ENCODE data around the gene SMIM29. TPM values are rescaled to one million over a fixed set of nuclear protein-coding genes. Genes with fewer than 3 reads are reported as not detected.

SMIM29 gene
- polyA plus RNA-seq, 1 donor, result 10.1 TPM

- peak in 1 of 2 donors; percentile 75 for DNase-seq
These were observed 12.7 kb downstream of the SMIM29 start for GRCh38 chr6:34236131-34236442.

DNA sequence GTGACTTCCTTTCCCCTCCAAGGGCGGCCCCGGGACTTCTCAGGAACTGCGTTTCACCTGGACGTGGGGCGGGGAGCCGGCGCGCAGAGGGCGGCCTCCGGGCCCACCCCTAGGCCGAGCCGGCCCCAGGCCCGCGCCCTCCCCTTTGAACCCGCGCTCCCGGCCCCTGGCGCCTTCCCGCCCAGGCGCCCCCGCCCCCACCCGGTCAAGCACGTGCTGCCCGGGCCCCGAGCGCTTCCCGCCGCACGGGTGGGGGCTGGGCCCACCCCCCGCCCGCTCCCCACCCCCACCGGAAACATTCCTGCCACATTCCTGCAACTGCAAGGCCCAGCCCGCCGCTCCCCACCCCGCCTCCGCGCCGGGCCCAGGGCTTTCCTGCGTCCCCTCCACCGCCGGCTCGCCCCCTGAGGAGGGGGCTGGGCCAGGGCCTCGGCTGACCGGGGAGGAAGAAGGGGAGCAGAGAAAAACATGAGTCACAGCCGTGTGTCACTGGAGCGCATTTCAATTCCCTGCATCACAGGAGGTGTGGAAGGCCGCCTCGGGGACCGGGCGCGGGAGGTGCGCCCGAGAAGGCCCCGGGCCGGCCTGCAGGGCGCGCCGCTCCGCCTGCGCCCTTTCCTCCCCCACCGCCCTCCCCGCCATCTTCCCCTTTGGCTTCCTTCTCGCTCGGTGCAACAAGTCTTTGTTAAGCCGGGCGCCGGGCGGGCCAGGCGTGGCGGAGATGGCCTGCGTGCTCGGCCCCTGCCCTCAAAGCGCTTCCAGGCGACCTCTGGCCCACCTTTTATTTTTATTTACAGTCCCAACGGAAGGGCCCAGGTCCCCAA, 13.3 kb downstream of the SMIM29 start:
- Histone ChIP-seq H3K27ac (ENCODE audit: low read length) (peak overlapping the region; percentile 97), H3K9me3 (ENCODE audit: control insufficient read depth, low read depth, low read length) (peaks cover 7% of the 10 kb centered on the region), H3K27me3 (ENCODE audit: control insufficient read depth, insufficient read depth, low read length) (no peaks in the 10 kb centered on the region), H3K4me1 (ENCODE audit: control insufficient read depth, insufficient read depth, low read length) (peaks cover 25% of the 10 kb centered on the region), H3K36me3 (ENCODE audit: control insufficient read depth, insufficient read depth, low read length) (no peaks in the 10 kb centered on the region), H3K4me3 (ENCODE audit: low read length) (peak overlapping the region; percentile 71)
- peak; percentile 60 to 88 for DNase-seq
- no CpG with 5 or more reads among the region's 75 CpGs for WGBS (ENCODE audit: insufficient coverage, low lambda C conversion rate)

More at GRCh38 chr6:34236131-34236442, 12.7 kb downstream of the SMIM29 start:
- Histone ChIP-seq H3K4me1 (ENCODE audit: control insufficient read depth, insufficient read depth, low read length) (peaks cover 28% of the 10 kb centered on the region), H3K27ac (ENCODE audit: low read length) (peak overlapping the region; percentile 97), H3K4me3 (ENCODE audit: low read length) (peak overlapping the region; percentile 71), H3K27me3 (ENCODE audit: control insufficient read depth, insufficient read depth, low read length) (no peaks in the 10 kb centered on the region), H3K36me3 (ENCODE audit: control insufficient read depth, insufficient read depth, low read length) (peaks cover 3% of the 10 kb centered on the region), H3K9me3 (ENCODE audit: control insufficient read depth, low read depth, low read length) (peaks cover 7% of the 10 kb centered on the region)
- no CpG with 5 or more reads among the region's 13 CpGs for WGBS (ENCODE audit: insufficient coverage, low lambda C conversion rate)

GRCh38 chr6:34234667-34235306, 14.0 kb downstream of the SMIM29 start:
- Histone ChIP-seq H3K27ac (ENCODE audit: low read length) (peak overlapping the region; percentile 60), H3K4me1 (ENCODE audit: control insufficient read depth, insufficient read depth, low read length) (peaks cover 22% of the 10 kb centered on the region), H3K36me3 (ENCODE audit: control insufficient read depth, insufficient read depth, low read length) (no peaks in the 10 kb centered on the region), H3K4me3 (ENCODE audit: low read length) (no peak overlapping the region), H3K9me3 (ENCODE audit: control insufficient read depth, low read depth, low read length) (peaks cover 7% of the 10 kb centered on the region), H3K27me3 (ENCODE audit: control insufficient read depth, insufficient read depth, low read length) (no peaks in the 10 kb centered on the region)
- no peak for DNase-seq
- 50% methylated on average over 2 of the region's 53 CpGs for WGBS (ENCODE audit: insufficient coverage, low lambda C conversion rate)

DNA sequence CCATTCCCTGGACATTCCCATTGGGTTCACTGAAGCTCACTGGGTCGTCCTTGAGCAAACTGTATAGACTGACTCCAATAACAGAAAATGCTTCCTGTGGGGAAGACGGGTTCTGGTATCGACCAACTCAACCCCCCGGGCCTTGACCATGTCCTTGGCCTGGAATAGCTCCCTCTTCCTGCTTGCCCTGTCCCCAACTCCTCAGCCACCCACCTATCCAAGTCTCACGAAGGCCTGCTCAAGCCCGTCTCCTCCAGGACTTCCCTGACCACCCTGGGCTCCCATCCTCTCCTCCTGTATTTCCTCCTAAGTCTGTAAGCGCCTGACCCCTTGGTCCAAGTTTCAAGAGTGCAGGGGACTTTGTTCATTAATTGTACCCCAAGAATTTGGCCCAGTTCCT, 14.9 kb downstream of the SMIM29 start:
- no peak overlapping the region for H3K27ac ChIP-seq (ENCODE audit: low read length)
- WGBS (ENCODE audit: insufficient coverage, low lambda C conversion rate), result no CpG with 5 or more reads among the region's 7 CpGs
- peaks cover 7% of the 10 kb centered on the region for H3K9me3 ChIP-seq (ENCODE audit: control insufficient read depth, low read depth, low read length)
- H3K4me3 ChIP-seq (ENCODE audit: low read length), result no peak overlapping the region
- H3K4me1 ChIP-seq (ENCODE audit: control insufficient read depth, insufficient read depth, low read length), result peaks cover 13% of the 10 kb centered on the region
- no peaks in the 10 kb centered on the region for H3K27me3 ChIP-seq (ENCODE audit: control insufficient read depth, insufficient read depth, low read length)
- peak in 1 of 2 donors; percentile 24 for DNase-seq
- H3K36me3 ChIP-seq (ENCODE audit: control insufficient read depth, insufficient read depth, low read length), result no peaks in the 10 kb centered on the region

- Histone ChIP-seq H3K27me3 (ENCODE audit: control insufficient read depth, insufficient read depth, low read length) (no peaks in the 10 kb centered on the region), H3K36me3 (ENCODE audit: control insufficient read depth, insufficient read depth, low read length) (no peaks in the 10 kb centered on the region), H3K4me1 (ENCODE audit: control insufficient read depth, insufficient read depth, low read length) (peaks cover 6% of the 10 kb centered on the region), H3K27ac (ENCODE audit: low read length) (no peak overlapping the region), H3K4me3 (ENCODE audit: low read length) (no peak overlapping the region), H3K9me3 (ENCODE audit: control insufficient read depth, low read depth, low read length) (peaks cover 7% of the 10 kb centered on the region)
- DNase-seq, result no peak
- no CpG with 5 or more reads among the region's 5 CpGs for WGBS (ENCODE audit: insufficient coverage, low lambda C conversion rate)
These were observed 15.9 kb downstream of the SMIM29 start for GRCh38 chr6:34232901-34233300.

DNA sequence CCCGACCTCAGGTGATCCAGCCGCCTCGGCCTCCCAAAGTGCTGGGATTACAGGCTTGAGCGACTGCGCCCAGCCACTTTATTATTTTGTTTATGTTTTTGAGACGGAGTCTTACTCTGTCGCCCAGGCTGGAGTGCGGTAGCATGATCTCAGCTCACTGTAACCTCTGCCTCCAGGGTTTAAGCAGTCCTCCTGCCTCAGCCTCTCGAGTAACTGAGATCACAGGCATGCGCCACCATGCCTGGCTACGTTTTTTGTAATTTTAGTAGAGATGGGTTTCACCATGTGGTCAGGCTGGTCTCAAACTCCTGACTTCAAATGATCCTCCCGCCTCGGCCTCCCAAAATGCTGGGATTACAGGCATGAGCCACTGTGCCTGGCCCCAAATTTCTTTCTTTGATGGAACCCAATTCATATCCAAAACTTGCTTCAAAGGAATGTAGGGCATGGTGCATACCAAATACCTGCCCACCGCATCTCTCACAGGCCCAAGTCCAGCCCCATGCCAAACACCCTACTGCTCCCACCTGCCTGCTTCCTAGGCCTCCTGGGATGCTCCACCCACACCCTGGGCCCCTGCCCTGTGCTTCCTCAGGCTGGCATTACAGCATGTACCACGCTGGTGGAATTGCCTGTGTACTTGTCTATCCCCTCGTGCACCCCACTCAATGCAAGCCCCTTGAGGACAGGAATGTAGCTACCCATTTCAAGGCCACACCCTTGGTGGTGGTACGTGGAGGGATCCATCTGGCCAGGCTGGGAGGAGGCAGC, 17.1 kb downstream of the SMIM29 start:
- Histone ChIP-seq H3K9me3 (ENCODE audit: control insufficient read depth, low read depth, low read length) (peaks cover 7% of the 10 kb centered on the region), H3K27me3 (ENCODE audit: control insufficient read depth, insufficient read depth, low read length) (no peaks in the 10 kb centered on the region), H3K4me3 (ENCODE audit: low read length) (no peak overlapping the region), H3K27ac (ENCODE audit: low read length) (no peak overlapping the region), H3K4me1 (ENCODE audit: control insufficient read depth, insufficient read depth, low read length) (peaks cover 6% of the 10 kb centered on the region), H3K36me3 (ENCODE audit: control insufficient read depth, insufficient read depth, low read length) (no peaks in the 10 kb centered on the region)
- 80% methylated on average over 1 of the region's 17 CpGs for WGBS (ENCODE audit: insufficient coverage, low lambda C conversion rate)
- DNase-seq, result no peak

GRCh38 chr6:34230653-34231371, 18.0 kb downstream of the SMIM29 start:
- Histone ChIP-seq H3K36me3 (ENCODE audit: control insufficient read depth, insufficient read depth, low read length) (no peaks in the 10 kb centered on the region), H3K27ac (ENCODE audit: low read length) (no peak overlapping the region), H3K9me3 (ENCODE audit: control insufficient read depth, low read depth, low read length) (peaks cover 6% of the 10 kb centered on the region), H3K4me3 (ENCODE audit: low read length) (no peak overlapping the region), H3K27me3 (ENCODE audit: control insufficient read depth, insufficient read depth, low read length) (no peaks in the 10 kb centered on the region), H3K4me1 (ENCODE audit: control insufficient read depth, insufficient read depth, low read length) (peaks cover under 1% of the 10 kb centered on the region)
- DNase-seq, result no peak
- 92% methylated on average over 2 of the region's 5 CpGs for WGBS (ENCODE audit: insufficient coverage, low lambda C conversion rate)

DNA sequence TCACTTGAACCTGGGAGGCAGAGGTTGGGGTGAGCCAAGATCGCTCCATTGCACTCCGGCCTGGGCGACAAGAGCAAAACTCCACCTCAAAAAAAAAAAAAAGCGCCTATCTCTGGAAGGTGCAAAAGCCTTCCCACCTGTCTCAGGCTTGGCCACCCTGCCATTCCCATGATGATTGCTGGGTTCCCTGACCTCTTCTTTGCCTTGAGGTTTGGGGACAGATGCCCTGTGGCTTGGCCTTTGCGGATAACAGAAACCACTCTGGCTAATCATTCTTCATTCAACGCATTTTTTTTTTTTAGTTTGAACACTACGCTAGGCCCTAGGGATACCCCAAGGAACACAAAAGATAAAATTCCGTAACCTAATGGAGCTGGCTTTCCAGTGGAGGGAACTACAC, 18.9 kb downstream of the SMIM29 start:
- no peaks in the 10 kb centered on the region for H3K4me1 ChIP-seq (ENCODE audit: control insufficient read depth, insufficient read depth, low read length)
- H3K4me3 ChIP-seq (ENCODE audit: low read length), result no peak overlapping the region
- DNase-seq, result no peak
- H3K36me3 ChIP-seq (ENCODE audit: control insufficient read depth, insufficient read depth, low read length), result no peaks in the 10 kb centered on the region
- H3K27ac ChIP-seq (ENCODE audit: low read length), result no peak overlapping the region
- H3K9me3 ChIP-seq (ENCODE audit: control insufficient read depth, low read depth, low read length), result peaks cover 3% of the 10 kb centered on the region
- WGBS (ENCODE audit: insufficient coverage, low lambda C conversion rate), result 100% methylated on average over 1 of the region's 8 CpGs
- H3K27me3 ChIP-seq (ENCODE audit: control insufficient read depth, insufficient read depth, low read length), result no peaks in the 10 kb centered on the region

DNA sequence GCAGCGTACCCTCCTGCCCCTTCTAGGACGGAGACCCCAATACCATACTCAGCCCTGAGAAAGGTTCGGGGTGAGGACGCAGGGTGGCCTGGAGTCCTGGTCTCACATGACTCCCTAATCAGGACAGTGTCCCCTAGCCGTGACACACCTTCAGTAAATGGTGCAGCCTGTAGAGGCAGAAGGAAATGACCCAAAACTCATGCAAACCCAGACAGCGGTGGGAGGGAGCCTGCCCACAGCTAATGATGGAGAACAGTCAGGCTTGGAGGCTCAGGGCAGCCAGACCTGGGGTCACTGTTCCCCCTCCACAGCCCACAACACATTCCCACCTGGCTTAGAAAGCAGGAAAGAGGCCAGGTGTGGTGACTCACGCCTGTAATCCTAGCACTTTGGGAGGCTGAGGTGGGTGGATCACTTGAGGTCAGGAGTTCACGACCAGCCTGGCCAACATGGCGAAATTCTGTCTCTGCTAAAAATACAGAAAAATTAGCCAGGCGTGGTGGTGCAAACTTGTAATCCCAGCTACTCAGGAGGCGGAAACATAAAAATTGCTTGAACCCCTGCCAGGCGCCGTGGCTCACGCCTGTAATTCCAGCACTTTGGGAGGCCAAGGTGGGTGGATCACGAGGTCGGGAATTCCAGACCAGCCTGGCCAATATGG, 20.9 kb downstream of the SMIM29 start:
- WGBS (ENCODE audit: insufficient coverage, low lambda C conversion rate), result no CpG with 5 or more reads among the region's 16 CpGs
- Histone ChIP-seq H3K9me3 (ENCODE audit: control insufficient read depth, low read depth, low read length) (no peaks in the 10 kb centered on the region), H3K27ac (ENCODE audit: low read length) (no peak overlapping the region), H3K27me3 (ENCODE audit: control insufficient read depth, insufficient read depth, low read length) (no peaks in the 10 kb centered on the region), H3K36me3 (ENCODE audit: control insufficient read depth, insufficient read depth, low read length) (no peaks in the 10 kb centered on the region), H3K4me3 (ENCODE audit: low read length) (no peak overlapping the region), H3K4me1 (ENCODE audit: control insufficient read depth, insufficient read depth, low read length) (peaks cover 10% of the 10 kb centered on the region)
- DNase-seq, result no peak
